SHP77 (cell line): ENCODE results near the gene HOXA3.

ENCODE experiments used
- DNase-seq, 2 experiments: peaks; one replicate each; lab custom pipeline; 2025; lab: John Stamatoyannopoulos, UW

The HOXA3 gene

DNA sequence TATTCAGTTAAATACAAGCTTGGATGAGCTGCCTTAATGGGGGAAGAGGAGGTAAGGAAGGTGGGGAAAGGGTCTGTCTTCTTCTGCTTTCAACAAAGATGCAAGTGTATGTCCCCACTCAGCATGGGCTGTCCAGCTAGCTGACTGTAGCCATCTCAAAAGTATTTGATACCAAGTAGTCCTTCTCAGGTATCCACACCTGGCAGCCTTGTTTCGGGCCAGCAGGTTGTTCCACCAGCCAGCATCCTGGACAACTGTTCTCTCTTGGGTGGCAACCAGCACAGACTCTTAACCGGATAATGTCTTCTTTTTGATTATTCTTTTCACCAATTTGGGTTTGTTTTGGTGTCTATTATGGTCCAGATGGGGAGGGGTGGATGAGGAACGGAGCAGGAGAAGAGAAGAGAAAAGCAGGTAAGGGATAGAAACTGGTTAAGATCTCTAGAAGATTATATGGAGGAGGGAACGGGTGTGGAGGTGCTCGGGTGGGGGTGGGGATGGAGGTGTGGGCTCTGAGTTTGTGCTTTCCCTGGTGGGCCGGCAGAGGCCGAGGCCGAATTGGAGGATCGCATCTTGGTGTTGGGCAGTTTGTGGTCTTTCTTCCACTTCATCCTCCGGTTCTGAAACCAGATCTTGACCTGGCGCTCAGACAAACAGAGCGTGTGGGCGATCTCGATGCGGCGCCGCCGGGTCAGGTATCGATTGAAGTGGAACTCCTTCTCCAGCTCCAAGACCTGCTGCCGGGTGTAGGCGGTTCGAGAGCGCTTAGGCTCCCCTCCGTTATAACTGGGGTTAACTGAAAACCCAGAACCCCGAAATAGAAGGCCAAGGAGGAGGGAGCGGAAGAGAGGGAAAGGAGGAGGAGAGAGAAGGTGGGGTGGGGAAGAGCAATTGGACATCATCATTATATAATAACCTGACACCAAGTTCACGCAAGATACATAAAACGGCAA, 23.3 kb downstream of the HOXA3 start:
- DNase-seq = no peak

GRCh38 chr7:27128034-27128433, 24.3 kb downstream of the HOXA3 start:
- DNase-seq = no peak

DNA sequence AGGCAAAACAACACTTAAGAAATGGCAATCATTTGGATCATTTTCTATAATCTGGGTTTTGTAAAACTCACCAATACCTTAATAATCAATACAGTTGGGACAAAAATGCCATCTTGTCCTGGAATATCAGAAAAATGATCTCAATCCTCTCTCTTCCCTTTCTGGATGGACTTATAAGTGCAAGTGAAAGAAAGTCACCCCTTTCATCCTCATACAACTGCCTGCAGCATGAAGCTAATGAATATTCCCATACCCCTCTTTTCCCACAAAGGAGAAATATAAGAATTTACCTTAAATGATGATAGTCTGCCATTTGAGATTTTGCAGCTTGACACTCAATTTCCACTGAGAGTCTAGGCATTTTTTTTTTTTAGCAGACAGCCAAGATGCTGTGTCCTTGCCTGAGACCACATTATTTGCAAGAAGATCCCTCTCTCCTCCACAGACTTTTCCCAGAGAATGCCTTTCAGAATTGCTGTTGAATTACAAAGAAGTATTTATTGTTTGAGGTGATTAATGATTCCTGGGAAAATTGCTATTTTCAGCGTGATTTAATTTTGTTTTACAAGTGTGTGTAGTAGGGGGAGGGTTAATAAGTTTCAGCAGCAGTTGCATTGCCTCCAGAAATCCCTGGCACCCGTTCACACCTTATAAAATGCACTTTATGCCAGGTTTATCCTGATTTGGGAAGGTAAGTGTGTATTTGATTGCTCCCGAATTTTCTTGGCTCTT, 25.6 kb downstream of the HOXA3 start:
- DNase-seq = no peak

- no peak for DNase-seq
Observed at GRCh38 chr7:27125986-27126394, 26.4 kb downstream of the HOXA3 start.

- no peak for DNase-seq
Observed at GRCh38 chr7:27124902-27125689, 27.3 kb downstream of the HOXA3 start.

- no peak for DNase-seq
Observed at GRCh38 chr7:27124096-27124901, 28.1 kb downstream of the HOXA3 start.

GRCh38 chr7:27123477-27124053, 28.8 kb downstream of the HOXA3 start:
- DNase-seq = no peak

GRCh38 chr7:27123007-27123476, 29.3 kb downstream of the HOXA3 start:
- DNase-seq = no peak

DNA sequence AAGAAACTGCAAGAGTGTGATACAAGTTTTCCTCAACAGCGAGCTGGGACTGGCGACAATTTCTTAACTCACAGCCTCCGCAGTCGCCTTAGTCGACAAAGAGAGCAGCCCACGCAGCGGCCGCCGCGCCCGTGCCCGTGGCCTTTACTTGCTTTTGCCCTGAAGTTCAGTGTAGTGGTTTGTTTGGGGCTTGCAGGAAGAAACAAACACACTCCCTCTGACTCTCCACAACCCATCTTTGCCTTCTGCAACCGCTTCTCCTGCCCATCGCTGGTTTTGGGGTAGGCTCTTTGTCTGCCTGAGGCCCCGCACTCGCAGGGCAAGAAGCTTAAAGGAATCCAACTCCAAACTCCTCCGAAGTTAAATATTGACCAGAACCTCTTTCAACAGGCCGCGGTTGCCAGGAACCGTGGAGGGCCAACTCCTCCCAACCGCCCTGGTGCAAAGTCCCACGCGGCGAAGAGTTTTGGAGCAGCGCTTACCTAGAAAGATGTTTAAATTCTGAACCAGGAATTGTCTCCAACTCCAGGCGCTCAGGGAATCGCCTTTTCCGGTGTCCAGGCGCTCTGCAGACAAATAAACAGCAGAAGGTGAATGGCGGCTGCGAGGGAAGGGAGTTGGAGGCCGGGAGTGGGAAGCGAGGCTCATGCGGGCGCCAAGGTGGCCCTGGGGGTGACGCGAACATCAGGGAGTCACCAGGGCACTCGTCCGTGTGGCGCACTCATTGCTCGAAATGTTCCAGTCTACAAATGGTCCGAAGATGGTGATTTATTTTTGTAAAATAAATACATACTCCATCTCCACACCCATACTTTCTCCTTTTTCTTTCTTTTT, 30.1 kb downstream of the HOXA3 start:
- DNase-seq = no peak

GRCh38 chr7:27121684-27122076, 30.7 kb downstream of the HOXA3 start:
- DNase-seq = no peak

- DNase-seq = no peak
Observed at GRCh38 chr7:27119412-27119911, 32.9 kb downstream of the HOXA3 start.

GRCh38 chr7:27118580-27118979, 33.8 kb downstream of the HOXA3 start:
- no peak for DNase-seq

DNA sequence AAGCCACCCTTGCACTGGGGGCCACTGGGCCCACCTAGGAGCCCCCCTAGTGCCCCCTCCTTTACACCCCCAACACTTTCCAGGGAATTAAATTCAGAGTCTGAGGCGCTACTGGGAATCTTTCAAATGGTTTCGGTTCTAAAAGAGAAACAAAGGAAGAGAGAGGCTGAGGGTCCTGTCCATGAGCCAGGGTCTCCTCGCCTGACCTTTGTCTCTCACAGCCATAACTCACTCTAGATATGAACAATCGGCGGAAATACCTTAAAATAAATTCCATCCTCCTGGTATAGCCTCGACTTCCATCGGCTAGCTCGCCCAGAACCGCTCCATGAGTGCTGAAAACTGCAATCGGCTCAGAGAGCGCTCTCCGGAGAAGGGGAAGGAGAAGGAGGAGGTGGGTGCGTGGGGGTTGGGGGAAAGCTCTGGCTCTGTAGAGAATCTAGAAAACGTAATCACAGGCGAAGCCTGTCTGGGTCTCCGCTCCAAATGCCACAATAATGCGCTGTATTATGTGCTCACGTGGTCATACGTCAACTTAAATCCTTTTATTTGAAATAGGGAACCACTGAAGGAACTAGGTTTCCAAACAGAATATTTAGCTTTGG, 34.4 kb downstream of the HOXA3 start:
- no peak for DNase-seq

DNA sequence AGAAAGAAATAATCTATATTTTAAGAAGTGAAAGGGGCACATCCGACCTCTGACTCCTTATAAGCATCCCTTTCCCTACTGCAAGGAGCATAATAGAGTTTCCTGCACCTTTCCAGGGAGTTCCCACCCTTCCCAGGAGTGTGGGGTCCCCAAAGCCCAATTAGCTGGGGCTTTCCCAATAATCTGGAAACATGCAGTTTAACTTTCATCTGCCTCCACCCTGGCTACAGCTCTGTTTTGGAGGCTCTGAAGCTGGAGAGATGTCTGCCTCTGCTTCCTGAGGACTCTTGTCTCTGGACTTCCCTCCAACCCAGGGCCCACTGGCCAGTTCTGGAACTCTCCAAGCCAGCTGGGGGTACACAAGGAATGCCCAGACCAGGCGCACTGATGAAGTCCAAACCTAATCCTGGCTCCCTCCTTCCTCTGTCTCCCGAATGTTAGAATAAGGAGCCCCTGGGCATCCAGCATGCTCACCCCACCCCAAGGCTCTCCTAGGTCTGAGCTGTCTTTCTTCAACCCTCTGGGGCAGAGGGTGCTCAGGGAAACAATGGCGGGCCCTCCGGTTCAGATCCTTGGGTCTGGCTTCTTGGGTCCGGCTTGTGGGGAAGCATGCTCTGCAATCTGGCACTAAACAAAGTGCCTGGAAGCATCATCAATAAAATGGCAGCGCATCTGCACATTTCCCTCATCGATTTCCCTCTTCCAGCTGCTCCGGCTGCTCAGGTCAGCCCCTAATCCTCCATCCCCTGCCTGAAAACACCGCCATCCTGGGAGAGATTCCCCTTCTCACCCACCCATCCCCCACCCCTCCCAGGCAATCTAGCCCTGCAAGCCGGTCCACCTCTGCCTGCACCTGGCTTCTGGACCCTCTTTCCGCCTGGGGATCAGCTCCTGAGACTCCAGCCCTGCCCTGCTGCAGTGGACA, 35.2 kb downstream of the HOXA3 start:
- DNase-seq = no peak

GRCh38 chr7:27116031-27116961, 36.1 kb downstream of the HOXA3 start:
- DNase-seq = no peak

DNA sequence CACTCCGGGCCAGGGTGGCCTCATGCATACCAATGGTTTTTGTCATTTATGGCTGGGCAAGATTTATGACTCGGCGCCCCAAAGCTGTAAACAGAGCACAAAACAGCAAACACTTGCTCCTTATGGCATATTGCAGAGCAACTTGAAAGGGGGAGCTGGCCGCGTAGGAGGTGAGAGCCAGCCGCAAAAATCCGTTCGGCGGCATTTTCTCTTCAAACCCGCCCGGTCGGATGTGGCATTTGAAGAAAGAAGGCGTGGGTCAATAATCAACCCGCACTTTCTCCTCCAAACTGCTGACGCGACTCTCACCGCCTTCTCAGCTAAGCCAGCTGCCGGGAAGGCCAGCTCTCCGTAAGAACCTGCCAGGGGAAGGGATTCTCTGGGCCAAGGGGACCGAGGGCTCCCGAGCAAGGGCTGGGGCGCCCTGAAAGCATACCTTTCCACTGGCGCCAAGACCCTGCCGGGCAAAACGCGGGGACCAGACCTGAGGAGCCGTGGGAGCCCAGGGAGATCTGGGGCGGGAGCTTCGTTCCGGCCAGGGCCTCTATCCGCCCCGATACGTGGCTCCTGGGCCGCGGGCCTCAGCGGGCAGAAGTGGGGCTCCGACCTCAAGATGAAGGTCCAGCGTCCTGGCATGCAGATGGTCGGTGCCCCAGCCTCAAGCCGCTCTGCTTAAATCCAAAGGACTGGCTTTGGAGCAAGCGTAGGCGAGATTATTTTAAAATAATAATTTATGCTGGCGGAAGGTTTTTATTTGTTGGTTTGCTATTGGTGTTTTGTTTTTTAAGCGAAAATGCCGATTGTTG, 37.0 kb downstream of the HOXA3 start:
- no peak for DNase-seq
